H1 (cell line): ENCODE measurements around the gene RPS29. TPM values are rescaled to one million over a fixed set of nuclear protein-coding genes. Genes with fewer than 3 reads are reported as not detected.

Experiments used
- CTCF ChIA-PET: fragments of 300-600 bp; sonication (Branson Sonifier 250); formaldehyde crosslinking; loops from one replicate; lab custom pipeline; 2021; ENCODE audit not compliant: partially characterized antibody; lab: Charles Lee
- POLR2A ChIA-PET: fragments of 300-600 bp; sonication (Branson Sonifier 250); formaldehyde crosslinking; loops from one replicate; lab custom pipeline; 2021; ENCODE audit warnings: inconsistent platforms; ENCODE audit not compliant: partially characterized antibody; lab: Charles Lee
- DNase-seq, 2 experiments: peaks; one replicate each; pipeline versions ENCODE4 v3.0.0 to v3.0.0-alpha.2; 2010 to 2022; ENCODE audit warnings: low spot score in 2 of 2, low read depth in 1 of 2, mixed read lengths in 1 of 2
- FAIRE-seq: peaks from 2 replicates; lab custom pipeline; 2011; peaks lifted over from hg19 to GRCh38; lab: Jason Lieb, UNC
- H2AFZ ChIP-seq: 2 replicates; pipeline ENCODE4 v1.8.1; 2012; ENCODE audit warnings: low read length, inconsistent platforms
- H2AK5ac ChIP-seq: 2 replicates; pipeline ENCODE4 v1.6.1; 2013; ENCODE audit warnings: low read depth, low read length
- H2BK120ac ChIP-seq: replicated peaks from 2 replicates; pipeline ENCODE3; 2013; ENCODE audit warnings: low read depth, low read length, inconsistent platforms
- H2BK12ac ChIP-seq: 2 replicates; pipeline ENCODE4 v1.6.1; 2013; ENCODE audit warnings: low read depth, low read length
- H2BK15ac ChIP-seq: 2 replicates; pipeline ENCODE4 v1.6.1; 2013; ENCODE audit warnings: low read length
- H2BK20ac ChIP-seq: 2 replicates; pipeline ENCODE4 v1.6.1; 2013; ENCODE audit warnings: low read length
- H2BK5ac ChIP-seq: 2 replicates; pipeline ENCODE4 v1.6.1; 2013; ENCODE audit warnings: low read depth, low read length
- H3K14ac ChIP-seq: 2 replicates; pipeline ENCODE4 v1.6.1; 2013; ENCODE audit warnings: inconsistent platforms; ENCODE audit not compliant: insufficient read length
- H3K18ac ChIP-seq: 2 replicates; pipeline ENCODE4 v1.6.1; 2013; ENCODE audit warnings: low read length; ENCODE audit errors: extremely low read depth
- H3K23ac ChIP-seq: 2 replicates; pipeline ENCODE4 v1.6.1; 2013; ENCODE audit warnings: inconsistent platforms; ENCODE audit not compliant: insufficient read length
- H3K23me2 ChIP-seq: 2 replicates; pipeline ENCODE4 v1.6.1; 2013; ENCODE audit warnings: low read depth, low read length
- H3K27ac ChIP-seq: 2 replicates; pipeline ENCODE4 v1.6.1; 2011; ENCODE audit warnings: low read depth, low read length, inconsistent platforms
- H3K27me3 ChIP-seq, 4 experiments: replicated peaks in 1 of 4; 1 replicate in 1 of 4; 2 replicates in 3 of 4; pipeline versions ENCODE4 v1.6.1 to v1.8.1; 2011 to 2013; ENCODE audit warnings: low read length in 3 of 4, mild to moderate bottlenecking in 3 of 4, inconsistent platforms in 2 of 4, mixed read lengths in 2 of 4, moderate library complexity in 1 of 4; ENCODE audit not compliant: control insufficient read depth in 3 of 4, insufficient read depth in 3 of 4; ENCODE audit errors: extremely low read depth in 1 of 4
- H3K36me3 ChIP-seq, 4 experiments: 2 replicates each; pipeline versions ENCODE4 v1.6.1 to v1.8.1; 2011 to 2013; ENCODE audit warnings: mild to moderate bottlenecking in 4 of 4, low read length in 3 of 4, moderate library complexity in 2 of 4, control low read depth in 1 of 4, inconsistent platforms in 1 of 4; ENCODE audit not compliant: insufficient read depth in 4 of 4, control insufficient read depth in 2 of 4
- H3K4ac ChIP-seq: replicated peaks from 2 replicates; pipeline ENCODE3; 2013; ENCODE audit warnings: low read length, low read depth, mixed read lengths, inconsistent platforms; ENCODE audit not compliant: insufficient read length
- H3K4me1 ChIP-seq, 4 experiments: replicated peaks in 1 of 4; 1 replicate in 1 of 4; 2 replicates in 3 of 4; pipeline versions ENCODE4 v1.6.1 to v1.8.1; 2011 to 2013; ENCODE audit warnings: low read length in 3 of 4, inconsistent platforms in 2 of 4, mixed read lengths in 1 of 4; ENCODE audit not compliant: insufficient read depth in 4 of 4, control insufficient read depth in 3 of 4
- H3K4me2 ChIP-seq, 2 experiments: 2 replicates each; pipeline versions ENCODE4 v1.6.1 to v1.8.1; 2011 to 2013; ENCODE audit warnings: low read depth in 2 of 2, low read length in 2 of 2, control low read depth in 1 of 2, inconsistent platforms in 1 of 2, mild to moderate bottlenecking in 1 of 2; ENCODE audit not compliant: insufficient read depth in 1 of 2
- H3K4me3 ChIP-seq, 4 experiments: fragments of 200-600, 300-600 bp in 1 of 4; sonication (generic), shearing (Covaris generic), sonication (Bioruptor Twin) in 1 of 4; 2 replicates each; pipeline versions ENCODE4 v1.5.1 to v1.8.1; 2011 to 2016; ENCODE audit warnings: low read length in 4 of 4, low read depth in 3 of 4, control low read depth in 2 of 4, inconsistent platforms in 2 of 4, mild to moderate bottlenecking in 2 of 4, mixed read lengths in 1 of 4, moderate library complexity in 1 of 4; ENCODE audit not compliant: insufficient read depth in 2 of 4; ENCODE audit errors: extremely low read depth in 1 of 4
- H3K56ac ChIP-seq: replicated peaks from 2 replicates; pipeline ENCODE3; 2013; ENCODE audit warnings: low read depth, mild to moderate bottlenecking, mixed read lengths, low read length, inconsistent platforms; ENCODE audit not compliant: insufficient read length
- H3K79me1 ChIP-seq: 2 replicates; pipeline ENCODE4 v1.6.1; 2013; ENCODE audit warnings: low read depth, low read length, control low read depth
- H3K79me2 ChIP-seq, 2 experiments: 2 replicates each; pipeline versions ENCODE4 v1.6.1 to v1.8.1; 2012 to 2013; ENCODE audit warnings: low read length in 2 of 2, mild to moderate bottlenecking in 2 of 2, inconsistent platforms in 1 of 2; ENCODE audit not compliant: insufficient read depth in 2 of 2, control insufficient read depth in 1 of 2
- H3K9ac ChIP-seq, 4 experiments: replicated peaks in 1 of 4; 1 replicate in 1 of 4; 2 replicates in 3 of 4; pipeline versions ENCODE4 v1.6.1 to v1.8.1; 2011 to 2013; ENCODE audit warnings: low read depth in 3 of 4, low read length in 3 of 4, control low read depth in 2 of 4, mild to moderate bottlenecking in 2 of 4, moderate library complexity in 2 of 4, inconsistent platforms in 1 of 4; ENCODE audit errors: extremely low read depth in 1 of 4
- H3K9me3 ChIP-seq, 2 experiments: 2 replicates each; pipeline versions ENCODE4 v1.6.1 to v1.8.1; 2012 to 2013; ENCODE audit warnings: mild to moderate bottlenecking in 2 of 2, moderate library complexity in 2 of 2, control low read depth in 1 of 2, inconsistent platforms in 1 of 2, low read depth in 1 of 2, low read length in 1 of 2, mixed read lengths in 1 of 2; ENCODE audit not compliant: insufficient read depth in 2 of 2
- H4K20me1 ChIP-seq, 2 experiments: replicated peaks in 1 of 2; 2 replicates each; pipeline versions ENCODE3 to v1.8.1; 2011 to 2013; ENCODE audit warnings: inconsistent platforms in 2 of 2, low read length in 2 of 2, mild to moderate bottlenecking in 1 of 2; ENCODE audit not compliant: insufficient read depth in 2 of 2, control insufficient read depth in 1 of 2
- H4K5ac ChIP-seq: 2 replicates; pipeline ENCODE4 v1.6.1; 2013; ENCODE audit warnings: low read length, low read depth, mixed read lengths, inconsistent platforms; ENCODE audit not compliant: insufficient read length
- H4K8ac ChIP-seq: 2 replicates; pipeline ENCODE4 v1.8.0; 2013; ENCODE audit warnings: mild to moderate bottlenecking, moderate library complexity, low read length, inconsistent platforms; ENCODE audit not compliant: insufficient read depth; ENCODE audit errors: extremely low read depth
- H4K91ac ChIP-seq: replicated peaks from 2 replicates; pipeline ENCODE3; 2013; ENCODE audit warnings: low read length, mixed read lengths, inconsistent platforms; ENCODE audit not compliant: insufficient read length
- ASH2L ChIP-seq: fragments of 200-600, 300-600 bp; sonication (generic); IDR thresholded peaks from one replicate; pipeline ENCODE4 v1.7.1; 2017; ENCODE audit warnings: low read length
- ATF3 ChIP-seq: IDR thresholded peaks from 2 replicates; pipeline ENCODE4 v1.6.1; 2011; ENCODE audit warnings: low read depth, mild to moderate bottlenecking, low read length; ENCODE audit not compliant: insufficient read depth
- CHD1 ChIP-seq: IDR thresholded peaks from 2 replicates; pipeline ENCODE4 v1.6.1; 2012; ENCODE audit warnings: low read depth, low read length, improper control_type of control experiment
- CREB1 ChIP-seq: IDR thresholded peaks from 2 replicates; pipeline ENCODE4 v1.6.1; 2012; ENCODE audit warnings: inconsistent platforms
- CTBP2 ChIP-seq: IDR thresholded peaks from 2 replicates; pipeline ENCODE4 v1.7.0; 2011; ENCODE audit warnings: borderline replicate concordance, mild to moderate bottlenecking, moderate library complexity, mixed read lengths, low read length; ENCODE audit not compliant: insufficient read depth, insufficient read length
- E2F6 ChIP-seq: IDR thresholded peaks from 2 replicates; pipeline ENCODE4 v1.6.1; 2012; ENCODE audit warnings: inconsistent platforms
- EGR1 ChIP-seq: IDR thresholded peaks from 2 replicates; pipeline ENCODE4 v1.6.1; 2011; ENCODE audit warnings: low read depth, low read length, borderline replicate concordance
- KDM1A ChIP-seq: fragments of 200-600, 300-600 bp; sonication (generic); IDR thresholded peaks from 2 replicates; pipeline ENCODE4 v1.7.1; 2016; ENCODE audit warnings: mild to moderate bottlenecking, low read length, borderline replicate concordance
- KDM5A ChIP-seq: fragments of 200-600 bp; IDR thresholded peaks from 2 replicates; pipeline ENCODE4 v1.7.1; 2012; ENCODE audit warnings: mild to moderate bottlenecking, low read length, inconsistent platforms, mixed read lengths
- PHF8 ChIP-seq: fragments of 200-600 bp; sonication (generic); conservative IDR thresholded peaks from 2 replicates; pipeline ENCODE4 v1.7.1; 2012; ENCODE audit warnings: low read depth, mild to moderate bottlenecking, inconsistent platforms, low read length, moderate library complexity
- POLR2AphosphoS5 ChIP-seq: IDR thresholded peaks from 2 replicates; pipeline ENCODE4 v1.6.1; 2011; ENCODE audit warnings: low read depth, low read length
- RXRA ChIP-seq: IDR thresholded peaks from 2 replicates; pipeline ENCODE4 v1.6.1; 2011; ENCODE audit warnings: low read depth, mild to moderate bottlenecking, low read length, moderate library complexity; ENCODE audit not compliant: insufficient read depth
- SRF ChIP-seq: IDR thresholded peaks from 2 replicates; pipeline ENCODE4 v1.6.1; 2011; ENCODE audit warnings: mild to moderate bottlenecking, low read depth, low read length, moderate library complexity
- TCF12 ChIP-seq: IDR thresholded peaks from 2 replicates; pipeline ENCODE4 v1.6.1; 2011; ENCODE audit warnings: low read depth, mild to moderate bottlenecking, low read length
- WGBS, 2 experiments: shearing (Covaris generic) in 1 of 2; methylation state at CpG; one replicate each; pipeline versions ENCODE4 v1.1.6 to v1.1.7; 2013 to 2015; ENCODE audit warnings: low lambda C conversion rate in 2 of 2, mixed read lengths in 2 of 2, inconsistent platforms in 1 of 2, low coverage in 1 of 2, missing lambda C conversion rate in 1 of 2; ENCODE audit not compliant: insufficient replicate concordance in 2 of 2, insufficient coverage in 1 of 2, insufficient read length in 1 of 2; ENCODE audit errors: extremely low coverage in 1 of 2, missing lambda C conversion rate in 1 of 2; 5-methylcytosine and 5-hydroxymethylcytosine counted together
- polyA plus RNA-seq, 7 experiments: library from polyadenylated mRNA; depleted of rRNA in 3 of 7; stranded (reverse) in 5 of 7; unstranded in 2 of 7; fragments of >200 nt in 5 of 7; fragments of 200-250 nt in 2 of 7; gene quantifications; 1 replicate in 5 of 7; 2 replicates in 1 of 7; 4 replicates in 1 of 7; pipeline versions ENCODE4 v1.2.1 to v1.2.3, GENCODE V29; 2011 to 2013; ENCODE audit warnings: missing spikeins in 2 of 7, mixed read lengths in 2 of 7
- total RNA-seq: library from RNA; stranded (reverse); fragmentation: NEBNext Ultra II Directional; extraction: Animal tissue kit (Norgen Biotek cat#: 25700); gene quantifications from 2 replicates; pipeline ENCODE4 v1.2.1, GENCODE V29; 2021

RPS29 gene
- total and polyA plus RNA-seq, 2 of the 8 experiments (the other 6 are each of a cell fraction or from before 2014, with no cell fraction given), result 2,193 to 23,165 TPM

GRCh38 chr14:49614196-49614595 is 28.0 kb upstream of the RPS29 start:
- Histone ChIP-seq H3K27ac (no peak overlapping the region), H3K27me3 (no peaks in the 10 kb centered on the region), H3K23me2 (no peaks in the 10 kb centered on the region), H3K23ac (no peak overlapping the region), H3K4me1 (no peaks in the 10 kb centered on the region), H3K56ac (no peak overlapping the region), H3K4me3 (no peak overlapping the region), H3K36me3 (peaks cover 4 to 26% (median 5%) of the 10 kb centered on the region in 4 experiments; a peak in 7 of 8 replicates), H4K91ac (no peak overlapping the region), H2AK5ac (no peak overlapping the region), H3K79me1 (no peaks in the 10 kb centered on the region), H3K4me2 (no peak overlapping the region), H3K9me3 (no peaks in the 10 kb centered on the region), H3K14ac (no peak overlapping the region), H3K79me2 (peaks cover 0 to 15% of the 10 kb centered on the region in 2 experiments; a peak in 2 of 4 replicates), H4K5ac (no peak overlapping the region), H2BK12ac (no peak overlapping the region), H2BK120ac (no peak overlapping the region), H3K4ac (no peak overlapping the region), H4K20me1 (peaks cover 1 to 6% of the 10 kb centered on the region in 2 experiments), H2BK15ac (no peak overlapping the region), H2BK5ac (no peak overlapping the region), H4K8ac (no peak overlapping the region), H2BK20ac (no peak overlapping the region), H3K18ac (no peak overlapping the region), H2AFZ (no peak overlapping the region), H3K9ac (no peak overlapping the region)
- CTCF ChIA-PET, result no interaction called here
- 96% methylated on average over 2 of the region's 2 CpGs; no CpG with 5 or more reads in 1 of the 2 experiments for WGBS, 2 experiments
- POLR2A ChIA-PET, result interaction anchor here (2.3 kb wide), 1 partner anchor 9 kb away, joined by 5 read pairs; no protein-coding TSS in a partner anchor
- FAIRE-seq, result no peak
- no peak for DNase-seq
- TF ChIP-seq RXRA, result no peak
- TF ChIP-seq SRF, result no peak
- TF ChIP-seq KDM1A, result no peak
- no peak for TF ChIP-seq TCF12
- TF ChIP-seq PHF8, result no peak
- TF ChIP-seq POLR2AphosphoS5, result no peak
- no peak for TF ChIP-seq CHD1
- no peak for TF ChIP-seq CTBP2
- no peak for TF ChIP-seq ATF3
- TF ChIP-seq CREB1, result no peak
- no peak for TF ChIP-seq ASH2L
- no peak for TF ChIP-seq EGR1
- no peak for TF ChIP-seq E2F6
- TF ChIP-seq KDM5A, result no peak
